Limb (tissue), 2 donors: ENCODE data around the gene ARSG.

Experiments
- DNase-seq, 2 donors: peaks; one replicate each; pipeline ENCODE4 v3.0.0-alpha.2; 2016; ENCODE audit errors: extremely low spot score in 2 of 2

ARSG gene

GRCh38 chr17:68463211-68464019 is 172.1 kb downstream of the ARSG start:
- no peak for DNase-seq

- DNase-seq = no peak
These were observed 177.0 kb downstream of the ARSG start for GRCh38 chr17:68468334-68468733.

GRCh38 chr17:68468788-68469187 is 177.5 kb downstream of the ARSG start:
- no peak for DNase-seq
